HFF-Myc (cell line): ENCODE measurements around the gene PMAIP1.

Experiments
- DNase-seq: peaks from one replicate; pipeline ENCODE4 v3.0.0-alpha.2; 2011; ENCODE audit warnings: low read depth; ENCODE audit errors: extremely low read depth
- H3K4me3 ChIP-seq: replicated peaks from 2 replicates; pipeline ENCODE4 v1.5.1; 2011; ENCODE audit warnings: low read depth, mild to moderate bottlenecking, control low read depth, low read length
- CTCF ChIP-seq: IDR thresholded peaks from 2 replicates; pipeline ENCODE4 v1.5.1; 2012; ENCODE audit warnings: mild to moderate bottlenecking, low read depth, low read length, control low read depth; ENCODE audit errors: missing control alignments

Gene PMAIP1

GRCh38 chr18:59898093-59898492, 1.7 kb upstream of the PMAIP1 start:
- TF ChIP-seq CTCF: no peak
- peak overlapping the region; percentile 87; the same call in 1 of the 2 replicates for H3K4me3 ChIP-seq
- no peak for DNase-seq

GRCh38 chr18:59898609-59899297, 1.0 kb upstream of the PMAIP1 start:
- no peak for TF ChIP-seq CTCF
- H3K4me3 ChIP-seq: peak overlapping the region; percentile 87
- no peak for DNase-seq

DNA sequence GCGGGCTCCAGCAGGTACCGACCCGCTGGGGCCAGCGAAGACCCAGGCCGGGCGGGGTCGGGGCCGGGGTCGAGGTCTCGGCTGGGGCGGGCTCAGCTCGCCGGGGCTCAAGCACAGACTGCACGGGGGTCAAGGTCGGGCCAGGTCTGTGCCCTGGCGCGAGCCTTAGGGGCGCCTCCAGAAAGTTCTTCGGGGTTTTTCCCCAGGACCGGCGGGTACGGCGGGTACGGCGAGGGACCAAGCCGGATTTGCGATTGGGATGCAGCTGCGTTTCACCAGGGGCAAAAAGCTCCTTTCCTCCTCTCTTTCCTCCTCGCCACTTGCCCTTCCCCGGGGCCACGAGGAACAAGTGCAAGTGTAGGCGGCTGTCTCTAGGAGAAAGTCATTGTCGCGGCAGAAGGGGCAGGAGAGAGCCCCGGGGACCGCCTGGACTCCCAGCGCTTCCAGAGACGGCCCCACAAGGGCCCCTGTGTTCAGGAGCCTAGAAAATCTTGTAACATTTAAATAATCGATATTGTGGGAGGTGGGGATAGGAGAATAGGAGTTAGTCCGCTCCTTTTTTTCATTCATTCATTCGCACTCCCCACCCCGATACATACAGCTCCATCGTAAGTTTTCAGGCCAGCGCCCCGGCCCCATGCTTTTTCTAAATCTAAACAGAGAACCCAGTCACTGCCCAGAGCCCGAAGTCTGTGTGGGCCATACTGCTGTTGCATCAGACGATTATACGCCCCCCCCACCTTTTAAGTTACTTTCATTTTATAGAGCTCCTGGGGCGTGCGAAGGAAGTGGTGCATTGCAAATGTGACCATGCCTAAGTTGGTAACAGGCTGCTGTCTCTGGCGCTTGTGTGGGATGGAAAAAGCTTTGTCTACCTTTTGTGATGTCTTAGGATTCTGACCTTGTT, 679 bp downstream of the PMAIP1 start:
- no peak for TF ChIP-seq CTCF

DNA sequence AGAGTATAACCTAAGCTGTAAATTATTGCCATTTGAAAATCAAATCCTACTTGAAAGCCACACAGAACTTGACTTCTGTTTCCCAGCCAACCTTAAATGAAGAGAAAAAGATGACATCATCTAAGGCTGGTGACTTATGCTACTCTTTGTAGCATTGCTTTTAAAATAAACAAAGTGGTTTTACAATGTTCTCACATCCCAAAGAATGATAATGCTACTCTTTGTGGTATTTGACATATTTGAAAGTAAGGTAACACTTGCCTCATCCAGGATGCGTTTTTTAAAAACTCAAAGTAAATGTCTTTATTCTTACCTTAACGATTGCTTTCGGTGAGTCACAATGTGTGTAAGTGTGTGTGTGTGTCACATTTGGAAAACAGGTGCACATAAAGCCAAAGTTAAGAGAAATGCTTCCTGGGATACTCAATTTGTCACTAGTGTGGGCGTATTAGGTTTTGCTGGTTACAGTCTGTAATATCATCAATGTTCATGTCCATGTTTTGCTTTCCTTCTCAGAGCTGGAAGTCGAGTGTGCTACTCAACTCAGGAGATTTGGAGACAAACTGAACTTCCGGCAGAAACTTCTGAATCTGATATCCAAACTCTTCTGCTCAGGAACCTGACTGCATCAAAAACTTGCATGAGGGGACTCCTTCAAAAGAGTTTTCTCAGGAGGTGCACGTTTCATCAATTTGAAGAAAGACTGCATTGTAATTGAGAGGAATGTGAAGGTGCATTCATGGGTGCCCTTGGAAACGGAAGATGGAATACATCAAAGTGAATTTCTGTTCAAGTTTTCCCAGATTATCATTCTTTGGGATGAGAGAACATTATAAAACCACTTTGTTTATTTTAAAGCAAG, 2.6 kb downstream of the PMAIP1 start:
- peak overlapping the region; percentile 87 for H3K4me3 ChIP-seq
- TF ChIP-seq CTCF: no peak
- no peak for DNase-seq

More for the DNA sequence above, 679 bp downstream of the PMAIP1 start:
- H3K4me3 ChIP-seq: peak overlapping the region; percentile 87
- no peak for DNase-seq

DNA sequence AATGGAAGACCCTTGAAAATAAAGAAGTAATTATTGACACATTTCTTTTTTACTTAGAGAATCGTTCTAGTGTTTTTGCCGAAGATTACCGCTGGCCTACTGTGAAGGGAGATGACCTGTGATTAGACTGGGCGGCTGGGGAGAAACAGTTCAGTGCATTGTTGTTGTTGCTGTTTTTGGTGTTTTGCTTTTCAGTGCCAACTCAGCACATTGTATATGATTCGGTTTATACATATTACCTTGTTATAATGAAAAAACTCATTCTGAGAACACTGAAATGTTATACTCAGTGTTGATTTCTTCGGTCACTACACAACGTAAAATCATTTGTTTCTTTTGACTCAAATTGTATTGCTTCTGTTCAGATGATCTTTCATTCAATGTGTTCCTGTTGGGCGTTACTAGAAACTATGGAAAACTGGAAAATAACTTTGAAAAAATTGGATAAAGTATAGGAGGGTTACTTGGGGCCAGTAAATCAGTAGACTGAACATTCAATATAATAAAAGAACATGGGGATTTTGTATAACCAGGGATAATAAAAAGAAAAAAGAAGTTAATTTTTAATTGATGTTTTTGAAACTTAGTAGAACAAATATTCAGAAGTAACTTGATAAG, 3.3 kb downstream of the PMAIP1 start:
- no peak for DNase-seq
- H3K4me3 ChIP-seq: peak overlapping the region; percentile 87
- TF ChIP-seq CTCF: no peak

GRCh38 chr18:59904011-59904601, 4.3 kb downstream of the PMAIP1 start:
- DNase-seq: no peak
- TF ChIP-seq CTCF: no peak
- H3K4me3 ChIP-seq: peak overlapping the region; percentile 87
